PC-9 (cell line): ENCODE results near the gene ARHGAP26. TPM values are rescaled to one million over a fixed set of nuclear protein-coding genes. Genes with fewer than 3 reads are reported as not detected.

Experiments used
- BruUV-seq: library from RNA; stranded (reverse); fragments of 400-500 nt; replicated peaks from 2 replicates; lab custom pipeline; 2021; lab: Mats Ljungman, UMichigan
- CTCF ChIA-PET: fragments of 300-600 bp; sonication (Branson Sonifier 250); formaldehyde crosslinking; loops from one replicate; lab custom pipeline; 2022; ENCODE audit warnings: antibody characterized with exemption; lab: Charles Lee
- POLR2A ChIA-PET: fragments of 300-600 bp; sonication (Branson Sonifier 250); formaldehyde crosslinking; loops from one replicate; lab custom pipeline; 2022; ENCODE audit warnings: antibody characterized with exemption; ENCODE audit not compliant: unreplicated experiment; lab: Charles Lee
- DNase-seq, 2 experiments: peaks; one replicate each; pipeline versions ENCODE4 v3.0.0 to v3.0.0-alpha.2; 2015 to 2022; ENCODE audit warnings: mixed read lengths in 1 of 2
- H2AFZ ChIP-seq: fragments of 200-600 bp; sonication (generic); 2 replicates; pipeline ENCODE4 v1.8.1; 2017; ENCODE audit warnings: antibody characterized with exemption
- H3F3A ChIP-seq: fragments of 200-600 bp; sonication (generic); 2 replicates; pipeline ENCODE4 v1.8.1; 2017; ENCODE audit warnings: antibody characterized with exemption, mild to moderate bottlenecking, low read depth; ENCODE audit not compliant: insufficient read depth
- H3K27ac ChIP-seq: fragments of 200-600 bp; sonication (generic); 2 replicates; pipeline ENCODE4 v1.6.1; 2016; ENCODE audit warnings: mixed run types
- H3K27me3 ChIP-seq: fragments of 200-600 bp; sonication (generic); 2 replicates; pipeline ENCODE4 v1.6.1; 2016; ENCODE audit warnings: low read depth, mixed run types; ENCODE audit not compliant: insufficient read depth
- H3K36me3 ChIP-seq: fragments of 200-600 bp; sonication (generic); 2 replicates; pipeline ENCODE4 v1.6.1; 2016; ENCODE audit warnings: low read depth, mixed run types
- H3K4me1 ChIP-seq: fragments of 200-600 bp; sonication (generic); replicated peaks from 2 replicates; pipeline ENCODE4 v1.6.1; 2016; ENCODE audit warnings: mixed run types; ENCODE audit not compliant: insufficient read depth
- H3K4me2 ChIP-seq: fragments of 200-600 bp; sonication (generic); 2 replicates; pipeline ENCODE4 v1.6.1; 2017; ENCODE audit warnings: mixed run types
- H3K4me3 ChIP-seq: fragments of 200-600 bp; sonication (generic); 2 replicates; pipeline ENCODE4 v1.6.1; 2016; ENCODE audit warnings: mixed run types
- H3K79me2 ChIP-seq: fragments of 200-600 bp; sonication (generic); 2 replicates; pipeline ENCODE4 v1.6.1; 2017; ENCODE audit warnings: low read depth, mixed run types
- H3K9me2 ChIP-seq: fragments of 200-600 bp; sonication (generic); 2 replicates; pipeline ENCODE4 v1.8.1; 2017; ENCODE audit warnings: mild to moderate bottlenecking; ENCODE audit not compliant: insufficient read depth
- H3K9me3 ChIP-seq: fragments of 200-600 bp; sonication (generic); 2 replicates; pipeline ENCODE4 v1.8.1; 2016; ENCODE audit warnings: low read depth; ENCODE audit not compliant: insufficient read depth
- H4K20me1 ChIP-seq: fragments of 200-600 bp; sonication (generic); 2 replicates; pipeline ENCODE4 v1.8.1; 2017; ENCODE audit not compliant: insufficient read depth
- EZH2 ChIP-seq: fragments of 200-600 bp; sonication (generic); IDR thresholded peaks from 2 replicates; pipeline ENCODE4 v1.8.0; 2017; ENCODE audit warnings: antibody characterized with exemption, low read depth
- intact Hi-C: fragments of 100-400 bp; cut with micrococcal nuclease; formaldehyde crosslinking; loops from one replicate; pipeline ENCODE4 v1.10.0; 2022; ENCODE audit not compliant: unreplicated experiment
- total RNA-seq: library from RNA; stranded (reverse); gene quantifications from 2 replicates; pipeline ENCODE4 v1.2.3, GENCODE V29; 2021
- TF ChIP-seq, protein P1 (sequence below): fragments of 200-600 bp; sonication (generic); conservative IDR thresholded peaks from 2 replicates; pipeline ENCODE4 v1.6.1; 2017; ENCODE audit warnings: mixed run types, antibody characterized with exemption, mild to moderate bottlenecking, moderate library complexity

Gene ARHGAP26
- total RNA-seq, 1 experiment from 2014 or later: 29.7 TPM

- Histone ChIP-seq H2AFZ (no peak overlapping the region), H3K36me3 (no peaks in the 10 kb centered on the region), H3K9me3 (no peaks in the 10 kb centered on the region), H3K4me1 (no peaks in the 10 kb centered on the region), H3F3A (no peaks in the 10 kb centered on the region), H3K4me2 (no peak overlapping the region), H3K79me2 (no peaks in the 10 kb centered on the region), H3K27me3 (no peaks in the 10 kb centered on the region), H3K9me2 (no peaks in the 10 kb centered on the region), H3K27ac (no peak overlapping the region), H3K4me3 (no peak overlapping the region), H4K20me1 (no peaks in the 10 kb centered on the region)
- DNase-seq: no peak
- POLR2A ChIA-PET: no interaction called here
- TF ChIP-seq EZH2: no peak
- TF ChIP-seq, protein P1, sequence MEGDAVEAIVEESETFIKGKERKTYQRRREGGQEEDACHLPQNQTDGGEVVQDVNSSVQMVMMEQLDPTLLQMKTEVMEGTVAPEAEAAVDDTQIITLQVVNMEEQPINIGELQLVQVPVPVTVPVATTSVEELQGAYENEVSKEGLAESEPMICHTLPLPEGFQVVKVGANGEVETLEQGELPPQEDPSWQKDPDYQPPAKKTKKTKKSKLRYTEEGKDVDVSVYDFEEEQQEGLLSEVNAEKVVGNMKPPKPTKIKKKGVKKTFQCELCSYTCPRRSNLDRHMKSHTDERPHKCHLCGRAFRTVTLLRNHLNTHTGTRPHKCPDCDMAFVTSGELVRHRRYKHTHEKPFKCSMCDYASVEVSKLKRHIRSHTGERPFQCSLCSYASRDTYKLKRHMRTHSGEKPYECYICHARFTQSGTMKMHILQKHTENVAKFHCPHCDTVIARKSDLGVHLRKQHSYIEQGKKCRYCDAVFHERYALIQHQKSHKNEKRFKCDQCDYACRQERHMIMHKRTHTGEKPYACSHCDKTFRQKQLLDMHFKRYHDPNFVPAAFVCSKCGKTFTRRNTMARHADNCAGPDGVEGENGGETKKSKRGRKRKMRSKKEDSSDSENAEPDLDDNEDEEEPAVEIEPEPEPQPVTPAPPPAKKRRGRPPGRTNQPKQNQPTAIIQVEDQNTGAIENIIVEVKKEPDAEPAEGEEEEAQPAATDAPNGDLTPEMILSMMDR: no peak
- CTCF ChIA-PET: interaction anchor here (0.7 to 1.1 kb wide), 2 partner anchors 62 to 76 kb away, joined by 3 to 10 read pairs; no protein-coding TSS in a partner anchor
- BruUV-seq: no TSS peak
- intact Hi-C loops: loop anchor here (5.0 kb wide), 2 partner anchors 400 to 825 kb away; partner anchors contain the start of gene NR3C1
Observed at GRCh38 chr5:143001764-143002351, 231.7 kb downstream of the ARHGAP26 start.

- POLR2A ChIA-PET: interaction anchor here (0.7 kb wide), 1 partner anchor 24 kb away, joined by 9 read pairs; no protein-coding TSS in a partner anchor
- no peak overlapping the region for H3K4me2 ChIP-seq
- CTCF ChIA-PET: interaction anchor here (0.7 to 1.1 kb wide), 4 partner anchors 63 to 822 kb away, joined by 3 to 10 read pairs (median 4); no protein-coding TSS in a partner anchor
- no peaks in the 10 kb centered on the region for H3K36me3 ChIP-seq
- no peaks in the 10 kb centered on the region for H3K9me3 ChIP-seq
- H4K20me1 ChIP-seq: no peaks in the 10 kb centered on the region
- H3K4me1 ChIP-seq: no peaks in the 10 kb centered on the region
- H3F3A ChIP-seq: no peaks in the 10 kb centered on the region
- no peaks in the 10 kb centered on the region for H3K27me3 ChIP-seq
- no peak overlapping the region for H2AFZ ChIP-seq
- BruUV-seq: no TSS peak
- intact Hi-C loops: loop anchor here (5.0 kb wide), 2 partner anchors 400 to 825 kb away; partner anchors contain the start of gene NR3C1
- DNase-seq: no peak
- no peak overlapping the region for H3K4me3 ChIP-seq
- TF ChIP-seq EZH2: no peak
- TF ChIP-seq, protein P1: peak; percentile 65
- no peaks in the 10 kb centered on the region for H3K79me2 ChIP-seq
- H3K27ac ChIP-seq: no peak overlapping the region
- no peaks in the 10 kb centered on the region for H3K9me2 ChIP-seq
Observed at GRCh38 chr5:143002459-143003327, 232.5 kb downstream of the ARHGAP26 start.

DNA sequence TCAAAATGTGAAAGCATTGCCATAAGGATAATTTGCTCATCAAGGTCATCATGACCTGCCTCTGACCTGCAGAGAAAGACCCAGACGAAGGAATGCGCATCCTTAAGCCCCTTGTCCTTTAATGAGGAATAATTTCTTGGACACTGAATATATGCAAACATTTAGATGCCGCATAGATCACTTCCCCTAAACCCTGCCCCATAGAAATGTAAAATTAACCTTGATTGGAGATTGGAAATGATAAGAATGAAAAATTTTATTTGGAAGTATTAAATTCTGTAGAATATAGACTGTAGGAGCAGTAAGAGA is 233.1 kb downstream of the ARHGAP26 start:
- CTCF ChIA-PET: interaction anchor here (0.7 to 1.1 kb wide), 3 partner anchors 82 to 822 kb away, joined by 4 to 6 read pairs (median 4); no protein-coding TSS in a partner anchor
- no peaks in the 10 kb centered on the region for H3K79me2 ChIP-seq
- H3K4me2 ChIP-seq: no peak overlapping the region
- TF ChIP-seq, protein P1: no peak
- TF ChIP-seq EZH2: no peak
- no peak overlapping the region for H3K27ac ChIP-seq
- BruUV-seq: no TSS peak
- no peak overlapping the region for H3K4me3 ChIP-seq
- no peaks in the 10 kb centered on the region for H4K20me1 ChIP-seq
- peaks cover under 1% of the 10 kb centered on the region; the same call in 1 of the 2 replicates for H3F3A ChIP-seq
- POLR2A ChIA-PET: interaction anchor here (0.7 kb wide), 1 partner anchor 25 kb away, joined by 9 read pairs; no protein-coding TSS in a partner anchor
- peaks cover 3% of the 10 kb centered on the region for H3K4me1 ChIP-seq
- DNase-seq: no peak
- no peaks in the 10 kb centered on the region for H3K9me2 ChIP-seq
- no peak overlapping the region for H2AFZ ChIP-seq
- H3K27me3 ChIP-seq: no peaks in the 10 kb centered on the region
- no peaks in the 10 kb centered on the region for H3K36me3 ChIP-seq
- intact Hi-C loops: loop anchor here (5.0 kb wide), 2 partner anchors 399 to 824 kb away; partner anchors contain the start of gene NR3C1
- H3K9me3 ChIP-seq: no peaks in the 10 kb centered on the region
